A549 treated with CpdA at 1 μM for 4 hours (cell line): ENCODE measurements around the gene PTGFR. TPM values are rescaled to one million over a fixed set of nuclear protein-coding genes. Genes with fewer than 3 reads are reported as not detected.

Source experiments
- total RNA-seq: library from RNA; stranded (reverse); fragments of 200-300 nt; extraction: Qiagen RNA extraction; gene quantifications from 5 replicates; pipeline ENCODE4 v1.2.3, GENCODE V29; 2022; ENCODE audit warnings: low read depth

PTGFR gene, protein sequence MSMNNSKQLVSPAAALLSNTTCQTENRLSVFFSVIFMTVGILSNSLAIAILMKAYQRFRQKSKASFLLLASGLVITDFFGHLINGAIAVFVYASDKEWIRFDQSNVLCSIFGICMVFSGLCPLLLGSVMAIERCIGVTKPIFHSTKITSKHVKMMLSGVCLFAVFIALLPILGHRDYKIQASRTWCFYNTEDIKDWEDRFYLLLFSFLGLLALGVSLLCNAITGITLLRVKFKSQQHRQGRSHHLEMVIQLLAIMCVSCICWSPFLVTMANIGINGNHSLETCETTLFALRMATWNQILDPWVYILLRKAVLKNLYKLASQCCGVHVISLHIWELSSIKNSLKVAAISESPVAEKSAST
- total RNA-seq, result 0.02 TPM in 1 of 5 replicates, not detected in the others

DNA sequence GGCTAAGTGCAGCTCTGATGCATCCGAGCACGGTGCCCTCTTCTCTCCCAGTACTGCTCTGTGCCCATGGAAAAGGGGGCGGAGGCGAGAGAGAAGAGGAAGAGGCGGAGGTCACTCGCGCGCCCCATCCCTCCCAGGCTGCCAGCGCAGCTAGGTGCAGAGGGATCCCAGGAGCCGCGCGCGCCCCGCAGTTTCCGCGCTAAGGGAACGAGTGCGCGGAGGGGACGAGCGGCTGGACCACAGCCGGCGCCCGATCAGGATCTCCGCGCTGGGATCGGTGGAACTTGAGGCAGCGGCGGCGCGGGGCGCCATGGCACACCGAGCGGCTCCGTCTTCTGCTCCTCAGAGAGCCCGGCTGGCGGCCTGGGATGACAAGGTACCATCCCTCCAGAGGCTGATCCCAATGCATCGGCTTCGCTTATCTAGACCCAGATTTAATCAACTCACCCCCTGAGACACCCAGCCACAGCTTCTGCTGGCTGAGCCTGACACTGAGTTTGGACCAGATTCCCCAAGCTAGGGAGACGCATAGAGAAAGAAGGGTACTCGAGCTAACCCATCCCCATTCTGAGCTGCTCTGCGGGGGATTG, at the start of gene PTGFR:
PTGFR (plus strand) TSS at position 114 of the 590 bp plus-strand sequence. CDS start 1,770 bp downstream, outside the sequence.

Other genes starting within 250 kb of the PTGFR start
- gene IFI44L, start 129.5 kb downstream of the PTGFR start, total RNA-seq, result 0.03 to 0.34 TPM (median 0.10 TPM) in 3 of 5 replicates, not detected in the others
- gene IFI44, start 158.9 kb downstream of the PTGFR start, total RNA-seq, result 0.47 to 1.7 TPM (median 0.93 TPM) in 5 replicates